ENCODE data around the gene NHSL2.

The NHSL2 gene

DNA sequence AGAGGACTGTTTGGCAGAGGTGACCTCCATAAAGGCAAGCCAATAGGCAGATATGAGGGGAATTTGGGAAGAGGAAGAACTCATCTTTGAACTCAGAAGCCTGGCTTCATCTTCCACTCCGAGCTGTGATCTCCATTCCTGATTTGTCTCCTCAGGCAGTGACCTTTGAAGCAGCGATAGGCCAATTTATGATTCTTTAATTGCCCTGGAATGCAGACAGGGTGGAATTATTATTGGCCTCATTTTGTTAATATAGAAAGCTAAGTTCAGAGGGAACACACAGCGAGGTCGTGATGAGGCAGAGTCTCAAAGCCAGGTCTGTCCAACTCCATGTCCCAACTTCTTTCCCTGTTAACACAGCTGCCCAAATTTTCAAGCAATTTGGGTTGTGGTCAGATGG, 204.2 kb downstream of the NHSL2 start:
- no peak for DNase-seq

DNA sequence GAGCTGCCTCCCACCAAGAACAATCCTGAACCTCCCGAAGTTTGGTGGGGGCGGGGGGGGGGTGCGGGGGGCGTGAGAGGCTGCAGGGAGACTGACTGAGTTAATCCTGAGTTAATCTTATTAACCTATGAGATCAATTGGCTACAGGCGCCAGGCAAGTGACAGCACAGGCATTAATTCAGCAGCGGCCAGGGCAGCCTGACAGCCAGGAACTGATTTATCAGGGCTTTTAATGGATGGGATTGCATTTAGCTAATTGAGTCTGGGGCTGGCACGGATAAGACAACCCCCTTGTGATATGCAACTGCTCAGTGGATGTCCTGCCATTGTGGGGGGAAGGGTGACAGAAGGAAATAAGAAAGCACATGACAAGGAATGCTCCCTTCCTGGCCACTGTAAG, 204.7 kb downstream of the NHSL2 start:
- DNase-seq = no peak

DNA sequence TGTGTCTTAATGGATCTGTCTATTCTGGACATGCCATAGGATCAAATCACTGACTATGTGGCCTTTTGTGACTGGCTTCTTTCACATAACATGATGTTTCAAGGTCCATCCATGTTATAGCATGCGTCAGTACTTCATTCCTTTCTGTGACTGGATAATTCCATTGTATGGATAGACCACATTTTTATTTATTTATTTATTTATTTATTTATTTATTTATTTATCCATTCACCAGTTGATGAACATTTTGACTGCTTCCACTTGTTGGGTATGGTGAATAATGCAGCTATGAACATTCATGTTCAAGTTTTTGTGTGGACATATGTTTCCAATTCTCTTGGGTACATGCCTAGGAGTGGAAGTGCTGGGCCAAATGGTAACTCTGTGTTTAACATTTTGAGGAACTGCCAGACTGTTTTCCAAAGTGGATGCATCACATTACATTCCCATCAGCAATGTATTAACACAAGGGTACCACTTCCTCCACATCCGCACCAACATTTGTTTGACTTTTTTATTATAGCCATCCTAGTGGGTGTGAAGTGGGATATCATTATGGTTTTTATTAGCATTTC, 207.1 kb downstream of the NHSL2 start:
- no peak for DNase-seq

DNA sequence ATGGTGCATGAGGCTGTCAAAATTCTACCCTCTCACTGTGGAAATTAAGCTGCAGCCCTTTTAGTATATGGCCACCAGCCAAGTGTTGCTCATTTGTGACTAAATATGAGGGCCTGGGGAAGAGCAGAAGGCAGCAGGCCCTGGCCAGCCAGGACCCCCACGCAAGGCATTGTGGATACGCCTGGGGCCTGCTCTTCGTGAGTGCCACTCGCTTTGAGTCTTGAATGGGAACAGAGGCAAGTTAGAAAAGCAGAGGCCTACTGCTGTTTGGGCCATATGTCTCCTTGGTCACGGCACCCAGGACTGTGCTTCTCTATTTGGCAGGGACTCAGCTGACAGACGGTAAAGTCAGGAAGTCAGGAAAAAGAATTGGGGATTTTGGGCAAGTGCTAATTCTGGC, 210.2 kb downstream of the NHSL2 start:
- DNase-seq = no peak

DNA sequence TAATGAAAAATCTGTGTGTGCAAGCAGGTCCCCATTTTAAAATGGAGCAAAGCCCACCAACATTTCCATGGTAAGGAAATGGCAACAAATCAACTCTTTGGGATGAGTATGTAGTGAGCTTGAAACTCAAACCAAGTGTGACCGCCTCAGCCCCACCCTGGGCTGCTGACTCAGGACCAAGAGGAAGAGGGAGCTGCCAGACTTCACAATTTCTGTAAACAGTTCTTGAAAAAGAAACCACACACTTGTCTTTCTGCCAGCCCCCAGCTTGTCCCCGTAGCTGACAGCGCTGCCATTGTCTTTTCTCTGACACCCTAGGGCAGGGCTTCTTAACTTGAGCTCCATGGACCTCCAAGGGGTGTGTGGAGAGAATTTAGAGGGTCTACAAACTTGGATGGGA, 210.7 kb downstream of the NHSL2 start:
- DNase-seq = no peak

DNA sequence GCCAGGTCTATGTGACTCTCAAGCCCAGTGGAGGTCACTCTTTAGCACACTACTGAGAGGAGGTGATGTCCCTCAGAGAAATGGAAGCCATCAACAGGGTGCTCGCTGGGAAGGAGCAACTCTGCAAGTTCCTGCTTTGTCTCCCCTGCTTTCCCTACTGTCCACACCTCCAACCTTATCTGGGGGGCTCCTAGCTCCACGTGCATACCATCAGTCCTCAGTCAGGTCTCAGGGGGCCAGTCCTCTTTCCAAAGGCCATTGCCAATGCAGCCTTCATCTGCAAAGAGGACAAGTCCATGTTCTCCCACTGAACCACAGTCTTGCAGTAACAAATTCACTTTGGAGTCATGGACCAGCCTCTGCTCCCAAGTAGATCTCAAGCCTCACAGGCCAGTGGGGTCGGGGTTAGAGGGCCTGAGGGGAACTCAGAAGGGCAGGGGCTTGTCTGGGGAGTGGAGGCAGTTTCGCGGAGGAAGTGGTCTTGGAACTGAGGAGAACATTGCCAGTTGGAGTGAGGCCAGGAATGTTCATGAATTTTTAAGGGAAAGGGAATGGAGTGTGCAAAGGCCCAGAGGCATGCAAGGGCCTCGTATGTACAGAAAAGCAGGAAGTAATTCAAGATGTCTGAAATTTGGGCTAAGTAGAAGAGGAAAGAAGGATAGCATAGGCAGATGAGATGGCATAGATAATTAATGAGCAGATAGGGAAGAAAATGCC, 212.1 kb downstream of the NHSL2 start:
- no peak for DNase-seq

DNA sequence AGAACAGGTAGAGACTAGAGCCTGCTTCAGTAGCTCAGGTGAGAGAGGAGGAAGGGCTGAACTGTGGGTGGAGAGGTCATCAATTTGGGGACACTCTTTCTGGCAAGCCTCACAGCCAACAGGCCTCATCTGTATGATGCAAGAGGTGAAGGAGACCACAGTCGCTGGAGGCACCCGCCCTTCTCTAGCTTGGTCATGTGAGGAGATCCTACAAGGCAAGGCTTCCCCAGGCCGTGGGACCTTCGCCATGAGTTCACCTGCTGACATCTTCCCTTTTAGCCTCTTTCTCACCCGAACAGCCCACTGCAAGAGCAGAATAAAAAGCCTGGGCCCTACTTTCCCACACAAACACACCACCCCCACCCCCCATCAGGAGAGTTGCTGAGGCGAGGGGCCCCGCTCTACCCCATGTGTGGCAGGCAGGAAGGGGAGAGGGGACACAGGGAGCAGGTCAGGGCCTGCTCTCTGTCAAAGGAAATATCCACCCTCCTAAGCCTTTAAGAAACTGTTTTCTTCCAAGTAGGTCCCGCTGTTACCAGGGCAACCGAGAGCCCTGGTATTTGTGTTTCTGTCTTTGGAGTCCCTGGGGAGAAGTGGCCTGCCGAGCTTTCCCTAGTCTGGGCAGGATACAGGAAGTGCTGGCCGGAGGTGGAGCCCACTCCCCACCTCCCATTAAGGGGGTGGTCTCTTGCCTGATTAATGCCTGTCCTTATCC, 213.0 kb downstream of the NHSL2 start:
- no peak for DNase-seq

DNA sequence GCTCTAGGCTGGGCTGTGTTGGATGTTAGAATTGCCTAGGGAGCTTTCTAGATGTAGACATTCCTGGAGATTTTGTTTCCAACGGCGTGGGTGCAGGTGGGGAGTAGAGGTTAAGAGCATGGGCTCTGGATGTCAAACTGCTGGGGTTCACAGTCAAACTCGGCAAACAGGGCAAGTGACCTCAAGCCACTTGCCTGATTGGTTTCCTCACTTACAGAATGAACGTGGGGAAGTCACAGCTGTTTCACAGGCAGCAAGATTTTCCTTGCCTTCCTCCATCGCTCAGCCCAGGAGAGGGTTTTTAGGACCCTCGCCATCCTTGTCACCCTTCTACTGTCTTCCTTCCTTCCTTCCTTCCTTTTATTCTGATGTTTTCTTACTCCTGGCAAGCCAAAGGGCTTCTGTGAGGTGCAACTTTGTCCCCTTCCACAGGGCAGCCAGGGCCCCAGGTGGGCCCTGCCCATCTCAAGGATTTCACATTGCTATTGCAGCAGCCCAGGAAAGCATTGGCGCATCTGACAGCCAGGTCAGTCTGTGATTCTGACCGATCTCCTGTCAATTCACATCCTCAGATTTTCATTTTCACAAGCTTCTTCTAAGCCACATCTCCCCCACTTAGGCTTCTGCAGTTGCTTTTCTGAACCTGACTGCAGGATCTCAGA, 214.0 kb downstream of the NHSL2 start:
- DNase-seq = no peak

DNA sequence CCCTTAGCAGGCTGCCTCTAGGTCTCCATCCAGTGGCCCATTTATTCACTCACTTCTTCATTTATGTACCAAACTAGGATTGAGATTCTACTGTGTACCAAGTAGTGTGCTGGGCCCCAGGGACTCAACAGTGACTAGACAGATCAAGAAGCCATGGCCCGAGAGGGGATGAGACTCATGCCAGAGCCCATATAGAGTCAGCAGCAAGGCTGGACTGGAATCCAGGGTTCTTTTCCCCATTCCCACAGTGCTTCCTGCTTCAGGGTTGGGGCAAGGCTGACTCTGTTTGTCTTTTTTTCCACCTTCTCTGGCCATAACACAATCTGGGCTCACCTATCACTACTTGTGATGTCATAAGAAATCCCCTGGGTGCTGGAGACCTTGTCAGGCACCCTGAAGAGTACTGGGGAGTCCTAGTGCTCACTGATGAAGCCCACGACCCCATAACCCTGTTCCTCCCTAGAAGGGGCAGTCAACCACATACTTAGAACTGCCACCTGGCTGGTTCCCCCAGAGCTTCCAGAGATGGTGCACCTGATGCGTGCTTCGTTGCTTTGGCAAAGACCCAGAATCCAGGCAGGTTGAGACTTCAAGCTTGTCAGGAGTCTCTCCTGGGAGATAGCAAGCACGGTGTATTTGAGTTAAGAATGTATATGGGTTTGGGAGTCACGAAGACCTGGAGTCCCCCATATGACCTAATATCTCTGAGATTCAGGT, 214.8 kb downstream of the NHSL2 start:
- DNase-seq = no peak

DNA sequence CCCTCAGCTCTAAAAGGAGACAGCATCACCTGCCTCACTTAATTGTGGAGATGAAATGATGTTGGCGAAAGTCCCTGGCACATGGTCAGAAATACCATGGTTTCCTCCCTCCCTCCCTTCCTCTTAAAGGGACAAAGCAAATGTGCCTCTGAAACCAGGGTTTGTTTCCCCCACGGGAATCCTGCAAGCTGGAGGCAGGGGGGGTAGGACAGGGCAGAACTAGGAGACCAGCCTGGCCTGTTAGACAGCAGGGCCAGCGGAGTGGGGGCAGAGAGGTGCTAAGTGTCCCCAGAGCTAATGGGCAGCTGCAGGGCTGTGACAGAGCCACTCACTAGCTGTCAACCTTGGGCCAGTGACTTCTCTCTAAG, 215.4 kb downstream of the NHSL2 start:
- DNase-seq = no peak

DNA sequence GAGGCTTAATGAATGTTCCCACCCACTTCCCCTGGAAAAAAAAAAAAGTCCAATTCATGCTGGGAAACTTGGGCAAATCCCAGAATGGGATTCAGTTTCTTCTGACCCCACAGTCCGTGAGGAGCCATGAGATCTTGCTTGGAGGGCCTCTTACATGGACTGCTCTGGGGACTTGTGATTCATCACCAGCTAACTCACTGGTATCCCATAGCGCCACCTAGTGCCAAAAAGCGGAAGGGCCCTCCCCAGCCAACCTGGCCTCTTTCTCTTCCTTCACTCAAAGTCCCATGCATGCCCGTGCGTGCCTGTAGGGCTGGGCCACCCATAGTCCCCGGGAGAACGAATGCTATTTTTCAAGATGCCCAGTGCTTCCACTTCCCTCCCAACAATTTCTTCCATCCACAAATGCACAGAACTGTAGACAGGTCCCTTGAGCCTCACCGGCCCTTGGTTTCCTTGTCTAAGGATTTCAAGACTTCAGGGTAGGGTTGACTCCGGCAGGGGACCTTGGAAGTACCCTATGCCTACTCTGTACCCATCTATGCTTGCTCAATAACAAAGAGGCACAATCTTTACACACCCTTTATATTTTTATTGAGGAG, 216.0 kb downstream of the NHSL2 start:
- no peak for DNase-seq

DNA sequence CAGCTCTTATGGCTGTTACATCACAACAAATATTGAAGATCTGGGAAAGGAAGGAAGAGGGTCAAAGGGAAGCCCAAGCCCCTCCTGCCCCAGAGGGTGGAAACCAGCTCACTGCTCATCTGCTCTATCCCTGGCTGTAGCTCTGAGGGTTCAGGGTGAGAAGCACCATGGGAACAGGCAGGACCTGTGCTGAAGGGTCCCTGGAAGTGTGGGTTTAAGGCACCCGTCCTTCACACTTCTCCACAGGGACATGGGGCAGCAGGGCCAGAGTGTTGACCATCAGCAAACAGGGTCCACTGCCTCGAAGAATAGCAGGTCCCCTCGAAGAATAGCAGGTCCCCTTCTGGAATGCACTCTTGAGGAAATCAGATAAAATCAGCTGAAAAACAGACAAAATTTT, 216.7 kb downstream of the NHSL2 start:
- DNase-seq = no peak

DNA sequence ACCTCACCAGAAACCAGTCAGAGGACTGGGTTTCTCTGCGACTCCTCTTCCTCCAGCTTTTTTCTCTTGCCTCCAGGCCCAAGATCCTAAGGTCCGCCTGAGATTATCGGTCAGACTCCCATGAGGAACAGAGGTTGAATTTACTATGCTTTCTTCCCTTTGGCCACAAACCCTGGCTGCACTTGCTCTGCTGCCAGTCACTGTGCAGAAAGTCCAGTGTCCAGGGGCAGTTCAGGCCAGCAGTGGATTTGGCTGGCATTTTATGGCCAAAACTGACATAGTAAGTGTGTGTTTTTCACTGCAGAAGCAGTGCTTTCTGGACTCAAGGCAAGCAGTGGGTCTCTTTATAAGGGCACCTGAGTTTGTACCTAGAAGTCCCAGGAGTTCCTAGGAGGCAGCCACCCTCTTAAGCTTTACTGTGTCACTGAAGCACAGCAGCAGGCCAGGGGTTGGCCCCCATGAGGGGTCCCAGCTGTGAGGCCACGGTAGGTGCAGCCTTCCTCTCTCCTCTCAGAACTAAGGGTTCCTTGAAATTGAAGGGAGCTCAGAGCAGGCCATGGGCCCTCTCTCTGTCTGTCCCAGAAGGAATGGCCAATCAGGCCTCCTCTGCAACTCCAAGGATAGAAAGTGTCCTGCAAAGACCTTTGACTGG, 217.7 kb downstream of the NHSL2 start:
- DNase-seq = no peak

DNA sequence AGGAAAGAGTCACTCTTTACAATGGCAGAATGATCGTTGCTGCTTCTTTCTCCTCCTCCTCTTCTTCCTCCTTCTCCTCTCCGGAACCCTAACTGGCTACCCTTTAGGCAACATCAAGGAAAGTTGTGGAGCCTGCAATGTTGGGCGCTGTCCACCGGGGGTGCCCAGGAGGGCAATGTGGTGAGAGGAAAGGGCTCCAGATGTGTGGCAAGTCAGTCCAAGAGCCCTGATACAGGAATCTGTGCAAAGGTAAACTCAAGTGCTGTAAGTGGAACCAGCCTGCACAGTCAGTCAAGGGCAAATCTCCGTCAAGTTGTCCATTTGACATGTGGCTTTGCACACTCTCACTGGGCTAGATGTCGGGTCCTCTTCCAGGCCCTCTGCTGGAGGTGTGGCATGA, 218.2 kb downstream of the NHSL2 start:
- DNase-seq = no peak

DNA sequence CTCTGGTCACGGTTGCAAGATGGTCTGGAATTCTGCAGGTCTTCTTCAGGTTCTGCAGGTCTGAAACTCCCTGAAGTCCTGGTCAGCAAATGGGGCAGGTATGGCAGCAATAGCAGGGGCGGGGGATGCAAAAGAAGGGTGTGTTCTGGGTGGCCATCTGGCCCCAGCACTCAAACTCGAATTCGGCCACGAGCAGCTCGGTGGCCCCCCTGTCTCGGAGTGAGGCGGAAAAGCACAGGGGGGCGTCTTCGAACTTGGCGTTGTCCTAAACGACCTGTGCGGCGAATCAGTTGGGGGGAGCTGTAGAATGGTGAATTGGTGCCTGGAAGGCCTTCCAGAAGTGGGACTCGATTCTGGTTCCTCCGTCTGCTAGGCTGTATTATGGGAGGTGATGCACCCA, 219.0 kb downstream of the NHSL2 start:
- no peak for DNase-seq

DNA sequence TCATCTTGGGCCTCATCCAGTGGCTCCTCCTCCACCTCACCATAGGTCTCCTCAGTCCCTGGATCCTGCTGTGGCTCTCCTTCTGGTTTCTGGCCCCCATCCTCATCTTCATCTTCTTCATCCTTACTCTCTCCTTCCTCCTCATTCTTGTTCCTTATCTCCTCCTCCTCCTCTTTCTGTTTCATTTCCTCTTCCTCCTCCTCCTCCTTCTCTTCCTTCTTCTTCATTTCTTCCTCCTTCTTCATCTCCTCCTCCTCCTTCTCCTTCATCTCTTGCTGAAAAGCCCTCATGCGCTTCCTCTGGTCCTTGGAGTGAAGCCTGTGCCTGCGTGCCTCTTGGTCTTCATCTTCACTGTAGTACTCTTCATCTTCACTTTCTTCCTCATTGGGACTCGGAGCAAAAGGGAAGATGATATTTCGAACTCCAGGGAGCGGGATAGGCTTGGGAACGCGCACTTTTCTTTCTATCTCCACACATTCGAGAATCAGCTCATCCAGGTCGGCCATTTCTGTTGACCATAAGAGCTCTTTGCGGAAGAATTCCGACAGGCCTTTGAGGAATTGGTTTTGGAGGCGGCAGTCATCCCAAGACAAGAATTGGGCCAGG, 219.6 kb downstream of the NHSL2 start:
- no peak for DNase-seq

DNA sequence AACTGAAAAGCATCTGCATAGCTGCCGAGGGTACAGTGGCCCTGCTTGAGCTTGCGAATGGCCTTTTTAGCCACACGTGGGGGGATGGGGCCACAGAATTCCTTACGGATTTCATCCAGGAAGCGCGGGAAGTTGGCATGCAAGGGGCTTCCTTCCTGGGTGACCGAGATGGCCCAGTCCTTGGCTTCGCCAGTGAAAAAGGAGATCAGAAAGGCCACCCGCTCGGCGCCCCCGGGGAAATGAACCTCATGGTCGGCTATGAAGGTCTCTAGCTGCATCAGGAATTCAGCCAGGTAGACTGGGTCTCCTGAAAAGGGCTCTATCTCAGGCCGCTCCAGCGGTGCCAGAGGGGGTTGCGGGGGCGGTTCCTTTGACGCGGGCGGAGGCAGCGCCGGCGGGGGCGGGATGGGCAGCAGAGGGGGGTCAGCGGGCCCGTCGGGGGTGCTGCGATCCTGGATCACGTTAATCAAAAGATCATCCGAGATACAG, 220.2 kb downstream of the NHSL2 start:
- DNase-seq = no peak

DNA sequence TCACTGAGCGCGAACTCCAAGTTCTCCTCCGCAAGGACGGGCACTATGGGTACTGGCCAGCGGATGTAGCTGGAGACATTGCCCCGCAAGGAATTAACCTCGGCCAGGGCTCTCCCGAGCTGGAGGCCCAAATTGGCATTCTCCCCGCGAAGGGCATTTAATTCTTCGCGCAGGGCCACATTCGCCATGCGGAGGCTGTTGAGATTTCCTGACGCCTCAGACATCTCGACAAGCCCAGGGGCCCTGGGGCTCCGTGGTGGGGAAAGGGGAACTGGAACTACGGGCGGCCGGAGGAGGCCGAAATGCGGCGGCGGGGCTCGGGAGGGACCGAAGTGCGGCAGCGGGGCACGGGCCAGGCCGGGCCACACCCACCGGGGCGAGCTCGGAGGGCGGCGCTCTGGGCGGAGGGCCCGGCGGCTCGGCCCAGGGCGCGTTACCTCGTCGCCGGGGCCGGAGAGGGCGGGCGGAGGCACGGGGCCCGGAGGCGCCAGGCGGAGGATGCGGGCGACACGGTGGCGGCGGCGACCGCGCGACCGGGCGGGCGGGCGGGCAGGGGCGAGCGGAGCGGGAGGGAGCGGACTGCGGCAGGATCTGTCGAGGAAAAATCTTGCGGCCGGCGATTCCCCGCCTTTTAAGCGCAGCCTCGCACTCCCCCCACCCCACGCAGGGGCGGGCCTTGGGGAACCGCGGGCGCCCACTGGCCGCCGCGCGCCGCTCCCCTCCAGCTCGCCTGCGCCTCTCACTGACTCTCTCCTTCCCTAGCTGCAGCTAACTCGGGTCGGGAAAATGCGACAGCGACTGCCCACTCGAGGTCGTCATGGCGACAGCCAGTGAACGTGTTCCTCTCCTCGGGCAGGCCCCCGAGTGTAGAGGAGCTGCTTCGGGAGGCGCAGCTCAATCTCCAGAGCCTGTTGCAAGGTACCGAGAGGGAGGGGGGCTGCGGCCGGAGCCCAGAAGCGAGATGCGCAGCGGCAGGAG, 221.0 kb downstream of the NHSL2 start, which contains the start of gene RTL5:
TSS of gene RTL5 (minus strand) at position 599 of the 978 bp plus-strand sequence.
- peak; percentile 71 for DNase-seq

DNA sequence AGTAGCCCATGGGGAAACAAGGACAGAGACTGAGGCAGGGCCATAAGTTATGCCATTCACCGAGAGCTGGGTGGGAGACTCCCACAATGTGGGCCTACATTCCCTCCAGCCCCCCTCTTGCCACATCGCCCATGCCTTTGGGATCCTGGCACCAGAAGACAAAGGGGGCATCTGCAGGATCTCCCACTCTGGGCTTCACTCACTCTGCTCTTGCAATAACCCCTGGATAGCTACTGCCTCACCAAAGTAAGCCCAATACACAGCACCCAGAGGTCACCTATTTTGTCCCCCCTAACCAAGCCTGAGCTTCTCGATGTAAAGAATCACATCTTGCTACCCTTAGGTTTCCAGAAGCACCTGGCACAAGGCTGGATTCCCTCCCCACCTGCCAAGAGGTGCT, 221.8 kb downstream of the NHSL2 start:
- no peak for DNase-seq

DNA sequence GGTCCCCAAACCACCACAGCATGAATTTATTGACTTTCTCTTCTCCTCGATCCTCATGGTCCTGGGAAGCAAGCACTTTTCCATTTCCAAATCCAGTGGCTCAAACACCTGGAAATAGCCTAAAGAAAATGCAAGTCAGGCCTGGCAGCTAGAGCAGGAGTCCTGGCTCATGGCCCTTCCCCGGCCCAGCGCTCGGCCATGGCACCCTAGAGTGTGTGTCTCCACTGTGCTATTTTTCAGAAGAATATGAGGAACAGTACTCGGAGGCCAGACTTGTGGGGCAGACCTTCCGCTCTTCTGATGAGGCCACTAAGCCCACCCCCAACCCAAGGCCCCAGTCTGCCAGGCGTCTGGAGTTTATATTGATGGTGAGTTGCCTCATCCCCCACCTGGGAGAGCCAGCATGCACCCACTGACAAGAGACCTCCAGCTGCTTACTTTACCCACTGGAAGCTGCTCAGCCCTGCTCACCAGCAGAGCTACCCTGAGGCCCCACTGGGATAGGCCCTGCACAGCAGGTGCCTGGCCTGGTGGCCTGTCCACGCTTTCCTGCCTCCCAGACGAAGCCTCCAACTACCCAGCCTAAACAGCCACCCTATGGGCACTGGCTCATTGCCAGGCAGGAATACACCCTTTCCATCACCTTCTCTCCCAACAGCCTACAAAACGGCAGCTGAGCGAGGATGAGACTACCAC, 223.4 kb downstream of the NHSL2 start:
- no peak for DNase-seq

Data from NCI-H1417 treated with DMSO at 0.1 percent for 48 hours (cell line).